SIG-M5 treated with dmso at 0.1 percent for 504 hours (cell line): Measurements from ENCODE around the gene LRRC27.

Source experiments
- DNase-seq: peaks from one replicate; lab custom pipeline; 2025; ENCODE audit not compliant: unreplicated experiment; lab: John Stamatoyannopoulos, UW

LRRC27 gene

GRCh38 chr10:132356621-132357195, 24.7 kb downstream of the LRRC27 start:
- DNase-seq, result no peak

- DNase-seq, result no peak
Measured at GRCh38 chr10:132357286-132358058, 25.5 kb downstream of the LRRC27 start.

- DNase-seq, result no peak
Measured at GRCh38 chr10:132359305-132360040, 27.5 kb downstream of the LRRC27 start.

GRCh38 chr10:132360766-132361447, 28.9 kb downstream of the LRRC27 start:
- no peak for DNase-seq

GRCh38 chr10:132361581-132362101, 29.6 kb downstream of the LRRC27 start:
- DNase-seq, result no peak

- DNase-seq, result no peak
Measured at GRCh38 chr10:132362151-132362611, 30.2 kb downstream of the LRRC27 start.

- DNase-seq, result no peak
Measured at GRCh38 chr10:132363376-132363775, 31.4 kb downstream of the LRRC27 start.

GRCh38 chr10:132363921-132364593, 32.1 kb downstream of the LRRC27 start:
- DNase-seq, result no peak

- no peak for DNase-seq
Measured at GRCh38 chr10:132364594-132364970, 32.6 kb downstream of the LRRC27 start.

- DNase-seq, result no peak
Measured at GRCh38 chr10:132365102-132365501, 33.1 kb downstream of the LRRC27 start.

GRCh38 chr10:132366006-132366405, 34.0 kb downstream of the LRRC27 start:
- no peak for DNase-seq

- no peak for DNase-seq
Measured at GRCh38 chr10:132366499-132366898, 34.5 kb downstream of the LRRC27 start.

GRCh38 chr10:132368391-132368790, 36.4 kb downstream of the LRRC27 start:
- no peak for DNase-seq

GRCh38 chr10:132368881-132369635, 37.1 kb downstream of the LRRC27 start:
- no peak for DNase-seq

GRCh38 chr10:132369636-132370185, 37.7 kb downstream of the LRRC27 start:
- no peak for DNase-seq

- DNase-seq, result no peak
Measured at GRCh38 chr10:132370426-132371340, 38.7 kb downstream of the LRRC27 start.

GRCh38 chr10:132371641-132372081, 39.7 kb downstream of the LRRC27 start:
- DNase-seq, result peak; percentile 5

GRCh38 chr10:132372516-132373095, 40.6 kb downstream of the LRRC27 start:
- no peak for DNase-seq
